Liver (tissue), 3 donors: ENCODE data around the gene YKT6.

Experiments used
- FOXA2 ChIP-seq: IDR thresholded peaks from 2 replicates; pipeline ENCODE4 v1.6.1; 2016; ENCODE audit warnings: antibody characterized with exemption
- GABPA ChIP-seq, 2 donors: IDR thresholded peaks in 1 of 2; conservative IDR thresholded peaks in 1 of 2; 2 replicates each; pipeline ENCODE4 v1.6.1; 2016; ENCODE audit warnings: antibody characterized with exemption in 2 of 2, mild to moderate bottlenecking in 1 of 2, moderate library complexity in 1 of 2
- HNF4A ChIP-seq, 2 donors: conservative IDR thresholded peaks; 2 replicates each; pipeline ENCODE4 v1.6.1; 2016; ENCODE audit warnings: antibody characterized with exemption in 2 of 2, mild to moderate bottlenecking in 2 of 2
- RAD21 ChIP-seq, 2 donors: IDR thresholded peaks; 2 replicates each; pipeline ENCODE4 v1.6.1; 2016; ENCODE audit warnings: antibody characterized with exemption in 2 of 2, mild to moderate bottlenecking in 2 of 2
- TF ChIP-seq, protein P1 (sequence below): fragments of 150-350 bp; IDR thresholded peaks from 2 replicates; pipeline ENCODE4 v1.5.1; 2017; ENCODE audit warnings: improper control_type of control experiment, low read depth, low read length; ENCODE audit not compliant: missing input control
- TF ChIP-seq, protein P2 (sequence below): IDR thresholded peaks from 2 replicates; pipeline ENCODE4 v1.6.1; 2016; ENCODE audit warnings: antibody characterized with exemption
- TF ChIP-seq, protein P3 (sequence below): IDR thresholded peaks from 2 replicates; pipeline ENCODE4 v1.6.1; 2016; ENCODE audit warnings: antibody characterized with exemption, mild to moderate bottlenecking
- donor health status: healthy.
- donor health status: healthy.

DNA sequence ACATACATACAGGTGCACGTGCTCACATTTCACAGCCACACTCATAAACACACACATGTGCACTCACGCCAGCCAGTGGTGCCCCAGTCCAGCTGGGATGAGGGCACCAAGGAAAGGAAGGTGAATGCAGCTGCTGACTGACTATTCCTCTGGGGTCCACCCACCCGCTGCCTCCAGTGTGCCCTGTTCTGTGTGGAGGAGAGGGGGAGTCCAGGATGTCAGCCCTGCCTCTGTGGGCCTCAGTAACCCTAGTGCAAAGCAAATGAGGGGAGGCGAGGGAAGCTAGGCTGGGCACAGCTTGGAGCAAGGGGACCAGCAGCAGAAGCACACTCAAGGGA, 57.6 kb downstream of the YKT6 start:
- TF ChIP-seq, protein P1, sequence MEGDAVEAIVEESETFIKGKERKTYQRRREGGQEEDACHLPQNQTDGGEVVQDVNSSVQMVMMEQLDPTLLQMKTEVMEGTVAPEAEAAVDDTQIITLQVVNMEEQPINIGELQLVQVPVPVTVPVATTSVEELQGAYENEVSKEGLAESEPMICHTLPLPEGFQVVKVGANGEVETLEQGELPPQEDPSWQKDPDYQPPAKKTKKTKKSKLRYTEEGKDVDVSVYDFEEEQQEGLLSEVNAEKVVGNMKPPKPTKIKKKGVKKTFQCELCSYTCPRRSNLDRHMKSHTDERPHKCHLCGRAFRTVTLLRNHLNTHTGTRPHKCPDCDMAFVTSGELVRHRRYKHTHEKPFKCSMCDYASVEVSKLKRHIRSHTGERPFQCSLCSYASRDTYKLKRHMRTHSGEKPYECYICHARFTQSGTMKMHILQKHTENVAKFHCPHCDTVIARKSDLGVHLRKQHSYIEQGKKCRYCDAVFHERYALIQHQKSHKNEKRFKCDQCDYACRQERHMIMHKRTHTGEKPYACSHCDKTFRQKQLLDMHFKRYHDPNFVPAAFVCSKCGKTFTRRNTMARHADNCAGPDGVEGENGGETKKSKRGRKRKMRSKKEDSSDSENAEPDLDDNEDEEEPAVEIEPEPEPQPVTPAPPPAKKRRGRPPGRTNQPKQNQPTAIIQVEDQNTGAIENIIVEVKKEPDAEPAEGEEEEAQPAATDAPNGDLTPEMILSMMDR: no peak
- TF ChIP-seq, protein P2, sequence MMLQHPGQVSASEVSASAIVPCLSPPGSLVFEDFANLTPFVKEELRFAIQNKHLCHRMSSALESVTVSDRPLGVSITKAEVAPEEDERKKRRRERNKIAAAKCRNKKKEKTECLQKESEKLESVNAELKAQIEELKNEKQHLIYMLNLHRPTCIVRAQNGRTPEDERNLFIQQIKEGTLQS: no peak
- no peak for TF ChIP-seq RAD21 (IDR thresholded peaks at IDR 0.05)
- TF ChIP-seq HNF4A (conservative IDR thresholded peaks at IDR 0.05): no peak
- TF ChIP-seq FOXA2: no peak
- TF ChIP-seq, protein P3, sequence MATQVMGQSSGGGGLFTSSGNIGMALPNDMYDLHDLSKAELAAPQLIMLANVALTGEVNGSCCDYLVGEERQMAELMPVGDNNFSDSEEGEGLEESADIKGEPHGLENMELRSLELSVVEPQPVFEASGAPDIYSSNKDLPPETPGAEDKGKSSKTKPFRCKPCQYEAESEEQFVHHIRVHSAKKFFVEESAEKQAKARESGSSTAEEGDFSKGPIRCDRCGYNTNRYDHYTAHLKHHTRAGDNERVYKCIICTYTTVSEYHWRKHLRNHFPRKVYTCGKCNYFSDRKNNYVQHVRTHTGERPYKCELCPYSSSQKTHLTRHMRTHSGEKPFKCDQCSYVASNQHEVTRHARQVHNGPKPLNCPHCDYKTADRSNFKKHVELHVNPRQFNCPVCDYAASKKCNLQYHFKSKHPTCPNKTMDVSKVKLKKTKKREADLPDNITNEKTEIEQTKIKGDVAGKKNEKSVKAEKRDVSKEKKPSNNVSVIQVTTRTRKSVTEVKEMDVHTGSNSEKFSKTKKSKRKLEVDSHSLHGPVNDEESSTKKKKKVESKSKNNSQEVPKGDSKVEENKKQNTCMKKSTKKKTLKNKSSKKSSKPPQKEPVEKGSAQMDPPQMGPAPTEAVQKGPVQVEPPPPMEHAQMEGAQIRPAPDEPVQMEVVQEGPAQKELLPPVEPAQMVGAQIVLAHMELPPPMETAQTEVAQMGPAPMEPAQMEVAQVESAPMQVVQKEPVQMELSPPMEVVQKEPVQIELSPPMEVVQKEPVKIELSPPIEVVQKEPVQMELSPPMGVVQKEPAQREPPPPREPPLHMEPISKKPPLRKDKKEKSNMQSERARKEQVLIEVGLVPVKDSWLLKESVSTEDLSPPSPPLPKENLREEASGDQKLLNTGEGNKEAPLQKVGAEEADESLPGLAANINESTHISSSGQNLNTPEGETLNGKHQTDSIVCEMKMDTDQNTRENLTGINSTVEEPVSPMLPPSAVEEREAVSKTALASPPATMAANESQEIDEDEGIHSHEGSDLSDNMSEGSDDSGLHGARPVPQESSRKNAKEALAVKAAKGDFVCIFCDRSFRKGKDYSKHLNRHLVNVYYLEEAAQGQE: no peak
- no peak for TF ChIP-seq GABPA (IDR thresholded peaks at IDR 0.05 in 1 of 2, conservative IDR thresholded peaks at IDR 0.05 in 1 of 2)
